K562 (cell line): ENCODE results near the gene MRPL28. TPM values are rescaled to one million over a fixed set of nuclear protein-coding genes. Genes with fewer than 3 reads are reported as not detected.
A peak's percentile ranks its signal among the peaks of the same experiment; 100 is the strongest.

Source experiments
- MAX ChIP-seq: sonication (generic); formaldehyde crosslinking; IDR thresholded peaks from 2 replicates; pipeline ENCODE4 v1.9.0; 2022; ENCODE audit warnings: mild to moderate bottlenecking, missing genetic modification reagents
- SPI1 ChIP-seq: IDR thresholded peaks from 2 replicates; pipeline ENCODE4 v1.6.1; 2011; ENCODE audit warnings: low read depth, low read length, control low read depth, borderline replicate concordance
- polyA plus RNA-seq, 8 experiments: library from polyadenylated mRNA; depleted of rRNA in 4 of 8; stranded (reverse) in 5 of 8; unstranded in 3 of 8; fragments of >200 nt; fragmentation: Nextera tagmentation in 2 of 8; fragmentation: Illumina TruSeq in 1 of 8; extraction: Ambion mirVana in 2 of 8; extraction: Trizol in 1 of 8; gene quantifications; 2 replicates each; pipeline versions ENCODE4 v1.2.1 to v1.2.3, GENCODE V29; 2011 to 2014; ENCODE audit warnings: inconsistent platforms in 1 of 8, missing spikeins in 1 of 8
- total RNA-seq, 7 experiments: library from RNA; depleted of rRNA in 6 of 7; stranded (reverse); fragments of >200 nt in 6 of 7; fragmentation: Illumina TruSeq in 2 of 7; extraction: Trizol in 2 of 7; gene quantifications; 2 replicates each; pipeline versions ENCODE4 v1.2.1 to v1.2.3, GENCODE V29; 2011 to 2021; ENCODE audit warnings: low replicate concordance in 1 of 7
- TF ChIP-seq, protein P1 (sequence below), 2 experiments: fragments of 450-650 bp in 1 of 2; sonication (generic) in 1 of 2; formaldehyde crosslinking in 1 of 2; IDR thresholded peaks; 2 replicates each; pipeline versions ENCODE4 v1.7.1 to v1.9.0; 2016 to 2022; ENCODE audit warnings: inconsistent platforms in 1 of 2, mild to moderate bottlenecking in 1 of 2, missing genetic modification reagents in 1 of 2
- TF ChIP-seq, protein P2 (sequence below): fragments of 450-650 bp; IDR thresholded peaks from 2 replicates; pipeline ENCODE4 v1.6.1; 2016; ENCODE audit warnings: mild to moderate bottlenecking, moderate library complexity

MRPL28 gene
- total and polyA plus RNA-seq, 9 of the 15 experiments (the other 6 are each of a cell fraction or from before 2014, with no cell fraction given) = 2.5 to 323 (median 175) TPM

DNA sequence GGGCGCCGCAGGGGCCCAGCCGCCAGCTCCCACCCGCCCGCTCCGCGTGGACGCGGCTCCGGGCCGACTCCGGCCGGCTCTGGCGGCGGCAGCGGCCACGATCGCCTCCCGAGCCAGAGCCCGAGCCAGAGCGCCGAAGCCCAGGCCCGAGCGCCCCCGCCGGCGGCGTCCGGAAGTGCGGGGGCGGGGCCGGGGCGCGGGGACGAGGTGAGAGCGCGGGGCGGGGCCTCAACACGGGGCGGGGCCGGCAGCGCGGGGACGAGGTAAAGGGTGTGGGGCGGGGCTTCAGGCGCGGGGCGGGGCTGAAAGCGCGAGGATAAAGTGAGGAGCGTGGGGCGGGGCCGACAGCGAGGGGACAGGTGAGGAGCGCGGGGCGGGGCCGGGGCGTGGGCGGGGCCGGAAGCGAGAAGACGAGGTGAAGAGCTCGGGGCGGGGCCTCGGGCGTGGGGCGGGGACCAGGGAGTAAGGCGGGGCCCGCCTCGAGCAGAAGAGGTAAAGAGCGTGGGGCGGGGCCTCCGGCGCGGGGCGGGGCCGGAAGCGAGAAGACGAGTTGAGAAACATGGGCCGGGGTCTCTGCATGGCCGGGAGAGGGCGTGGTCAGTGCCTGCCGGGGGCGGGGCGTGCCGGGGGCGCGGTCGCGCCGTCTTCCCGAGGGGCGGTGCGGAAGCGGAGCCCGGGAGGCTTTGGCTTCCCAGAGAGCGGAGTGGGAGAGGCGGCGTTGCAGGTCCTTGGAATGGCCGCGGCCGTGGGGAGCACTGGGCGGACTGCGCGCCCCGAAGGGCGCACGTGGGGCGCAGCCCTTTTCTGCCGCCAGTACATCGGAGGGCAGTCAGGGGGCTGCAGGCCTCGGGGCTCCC is 17.6 kb downstream of the MRPL28 start, which contains the start of gene AXIN1 (continued):
- TF ChIP-seq MAX (CRISPR knock-in tag) (peak; percentile 83), SPI1 (no peak)
- TF ChIP-seq, protein P1, sequence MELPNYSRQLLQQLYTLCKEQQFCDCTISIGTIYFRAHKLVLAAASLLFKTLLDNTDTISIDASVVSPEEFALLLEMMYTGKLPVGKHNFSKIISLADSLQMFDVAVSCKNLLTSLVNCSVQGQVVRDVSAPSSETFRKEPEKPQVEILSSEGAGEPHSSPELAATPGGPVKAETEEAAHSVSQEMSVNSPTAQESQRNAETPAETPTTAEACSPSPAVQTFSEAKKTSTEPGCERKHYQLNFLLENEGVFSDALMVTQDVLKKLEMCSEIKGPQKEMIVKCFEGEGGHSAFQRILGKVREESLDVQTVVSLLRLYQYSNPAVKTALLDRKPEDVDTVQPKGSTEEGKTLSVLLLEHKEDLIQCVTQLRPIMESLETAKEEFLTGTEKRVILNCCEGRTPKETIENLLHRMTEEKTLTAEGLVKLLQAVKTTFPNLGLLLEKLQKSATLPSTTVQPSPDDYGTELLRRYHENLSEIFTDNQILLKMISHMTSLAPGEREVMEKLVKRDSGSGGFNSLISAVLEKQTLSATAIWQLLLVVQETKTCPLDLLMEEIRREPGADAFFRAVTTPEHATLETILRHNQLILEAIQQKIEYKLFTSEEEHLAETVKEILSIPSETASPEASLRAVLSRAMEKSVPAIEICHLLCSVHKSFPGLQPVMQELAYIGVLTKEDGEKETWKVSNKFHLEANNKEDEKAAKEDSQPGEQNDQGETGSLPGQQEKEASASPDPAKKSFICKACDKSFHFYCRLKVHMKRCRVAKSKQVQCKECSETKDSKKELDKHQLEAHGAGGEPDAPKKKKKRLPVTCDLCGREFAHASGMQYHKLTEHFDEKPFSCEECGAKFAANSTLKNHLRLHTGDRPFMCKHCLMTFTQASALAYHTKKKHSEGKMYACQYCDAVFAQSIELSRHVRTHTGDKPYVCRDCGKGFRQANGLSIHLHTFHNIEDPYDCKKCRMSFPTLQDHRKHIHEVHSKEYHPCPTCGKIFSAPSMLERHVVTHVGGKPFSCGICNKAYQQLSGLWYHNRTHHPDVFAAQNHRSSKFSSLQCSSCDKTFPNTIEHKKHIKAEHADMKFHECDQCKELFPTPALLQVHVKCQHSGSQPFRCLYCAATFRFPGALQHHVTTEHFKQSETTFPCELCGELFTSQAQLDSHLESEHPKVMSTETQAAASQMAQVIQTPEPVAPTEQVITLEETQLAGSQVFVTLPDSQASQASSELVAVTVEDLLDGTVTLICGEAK (IDR thresholded peaks at IDR 0.05) = no peak
- TF ChIP-seq, protein P1 (CRISPR knock-in tag; IDR thresholded peaks at IDR 0.05) = no peak
- TF ChIP-seq, protein P2, sequence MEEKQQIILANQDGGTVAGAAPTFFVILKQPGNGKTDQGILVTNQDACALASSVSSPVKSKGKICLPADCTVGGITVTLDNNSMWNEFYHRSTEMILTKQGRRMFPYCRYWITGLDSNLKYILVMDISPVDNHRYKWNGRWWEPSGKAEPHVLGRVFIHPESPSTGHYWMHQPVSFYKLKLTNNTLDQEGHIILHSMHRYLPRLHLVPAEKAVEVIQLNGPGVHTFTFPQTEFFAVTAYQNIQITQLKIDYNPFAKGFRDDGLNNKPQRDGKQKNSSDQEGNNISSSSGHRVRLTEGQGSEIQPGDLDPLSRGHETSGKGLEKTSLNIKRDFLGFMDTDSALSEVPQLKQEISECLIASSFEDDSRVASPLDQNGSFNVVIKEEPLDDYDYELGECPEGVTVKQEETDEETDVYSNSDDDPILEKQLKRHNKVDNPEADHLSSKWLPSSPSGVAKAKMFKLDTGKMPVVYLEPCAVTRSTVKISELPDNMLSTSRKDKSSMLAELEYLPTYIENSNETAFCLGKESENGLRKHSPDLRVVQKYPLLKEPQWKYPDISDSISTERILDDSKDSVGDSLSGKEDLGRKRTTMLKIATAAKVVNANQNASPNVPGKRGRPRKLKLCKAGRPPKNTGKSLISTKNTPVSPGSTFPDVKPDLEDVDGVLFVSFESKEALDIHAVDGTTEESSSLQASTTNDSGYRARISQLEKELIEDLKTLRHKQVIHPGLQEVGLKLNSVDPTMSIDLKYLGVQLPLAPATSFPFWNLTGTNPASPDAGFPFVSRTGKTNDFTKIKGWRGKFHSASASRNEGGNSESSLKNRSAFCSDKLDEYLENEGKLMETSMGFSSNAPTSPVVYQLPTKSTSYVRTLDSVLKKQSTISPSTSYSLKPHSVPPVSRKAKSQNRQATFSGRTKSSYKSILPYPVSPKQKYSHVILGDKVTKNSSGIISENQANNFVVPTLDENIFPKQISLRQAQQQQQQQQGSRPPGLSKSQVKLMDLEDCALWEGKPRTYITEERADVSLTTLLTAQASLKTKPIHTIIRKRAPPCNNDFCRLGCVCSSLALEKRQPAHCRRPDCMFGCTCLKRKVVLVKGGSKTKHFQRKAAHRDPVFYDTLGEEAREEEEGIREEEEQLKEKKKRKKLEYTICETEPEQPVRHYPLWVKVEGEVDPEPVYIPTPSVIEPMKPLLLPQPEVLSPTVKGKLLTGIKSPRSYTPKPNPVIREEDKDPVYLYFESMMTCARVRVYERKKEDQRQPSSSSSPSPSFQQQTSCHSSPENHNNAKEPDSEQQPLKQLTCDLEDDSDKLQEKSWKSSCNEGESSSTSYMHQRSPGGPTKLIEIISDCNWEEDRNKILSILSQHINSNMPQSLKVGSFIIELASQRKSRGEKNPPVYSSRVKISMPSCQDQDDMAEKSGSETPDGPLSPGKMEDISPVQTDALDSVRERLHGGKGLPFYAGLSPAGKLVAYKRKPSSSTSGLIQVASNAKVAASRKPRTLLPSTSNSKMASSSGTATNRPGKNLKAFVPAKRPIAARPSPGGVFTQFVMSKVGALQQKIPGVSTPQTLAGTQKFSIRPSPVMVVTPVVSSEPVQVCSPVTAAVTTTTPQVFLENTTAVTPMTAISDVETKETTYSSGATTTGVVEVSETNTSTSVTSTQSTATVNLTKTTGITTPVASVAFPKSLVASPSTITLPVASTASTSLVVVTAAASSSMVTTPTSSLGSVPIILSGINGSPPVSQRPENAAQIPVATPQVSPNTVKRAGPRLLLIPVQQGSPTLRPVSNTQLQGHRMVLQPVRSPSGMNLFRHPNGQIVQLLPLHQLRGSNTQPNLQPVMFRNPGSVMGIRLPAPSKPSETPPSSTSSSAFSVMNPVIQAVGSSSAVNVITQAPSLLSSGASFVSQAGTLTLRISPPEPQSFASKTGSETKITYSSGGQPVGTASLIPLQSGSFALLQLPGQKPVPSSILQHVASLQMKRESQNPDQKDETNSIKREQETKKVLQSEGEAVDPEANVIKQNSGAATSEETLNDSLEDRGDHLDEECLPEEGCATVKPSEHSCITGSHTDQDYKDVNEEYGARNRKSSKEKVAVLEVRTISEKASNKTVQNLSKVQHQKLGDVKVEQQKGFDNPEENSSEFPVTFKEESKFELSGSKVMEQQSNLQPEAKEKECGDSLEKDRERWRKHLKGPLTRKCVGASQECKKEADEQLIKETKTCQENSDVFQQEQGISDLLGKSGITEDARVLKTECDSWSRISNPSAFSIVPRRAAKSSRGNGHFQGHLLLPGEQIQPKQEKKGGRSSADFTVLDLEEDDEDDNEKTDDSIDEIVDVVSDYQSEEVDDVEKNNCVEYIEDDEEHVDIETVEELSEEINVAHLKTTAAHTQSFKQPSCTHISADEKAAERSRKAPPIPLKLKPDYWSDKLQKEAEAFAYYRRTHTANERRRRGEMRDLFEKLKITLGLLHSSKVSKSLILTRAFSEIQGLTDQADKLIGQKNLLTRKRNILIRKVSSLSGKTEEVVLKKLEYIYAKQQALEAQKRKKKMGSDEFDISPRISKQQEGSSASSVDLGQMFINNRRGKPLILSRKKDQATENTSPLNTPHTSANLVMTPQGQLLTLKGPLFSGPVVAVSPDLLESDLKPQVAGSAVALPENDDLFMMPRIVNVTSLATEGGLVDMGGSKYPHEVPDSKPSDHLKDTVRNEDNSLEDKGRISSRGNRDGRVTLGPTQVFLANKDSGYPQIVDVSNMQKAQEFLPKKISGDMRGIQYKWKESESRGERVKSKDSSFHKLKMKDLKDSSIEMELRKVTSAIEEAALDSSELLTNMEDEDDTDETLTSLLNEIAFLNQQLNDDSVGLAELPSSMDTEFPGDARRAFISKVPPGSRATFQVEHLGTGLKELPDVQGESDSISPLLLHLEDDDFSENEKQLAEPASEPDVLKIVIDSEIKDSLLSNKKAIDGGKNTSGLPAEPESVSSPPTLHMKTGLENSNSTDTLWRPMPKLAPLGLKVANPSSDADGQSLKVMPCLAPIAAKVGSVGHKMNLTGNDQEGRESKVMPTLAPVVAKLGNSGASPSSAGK = no peak
